ENCODE data around the gene TYK2.
A peak's percentile ranks its signal among the peaks of the same experiment; 100 is the strongest.
"Not testable (repeated sequence)": the region's sequence is repeated elsewhere in the genome, so short reads cannot be mapped to it uniquely, and the experiment has no call there.

The TYK2 gene

DNA sequence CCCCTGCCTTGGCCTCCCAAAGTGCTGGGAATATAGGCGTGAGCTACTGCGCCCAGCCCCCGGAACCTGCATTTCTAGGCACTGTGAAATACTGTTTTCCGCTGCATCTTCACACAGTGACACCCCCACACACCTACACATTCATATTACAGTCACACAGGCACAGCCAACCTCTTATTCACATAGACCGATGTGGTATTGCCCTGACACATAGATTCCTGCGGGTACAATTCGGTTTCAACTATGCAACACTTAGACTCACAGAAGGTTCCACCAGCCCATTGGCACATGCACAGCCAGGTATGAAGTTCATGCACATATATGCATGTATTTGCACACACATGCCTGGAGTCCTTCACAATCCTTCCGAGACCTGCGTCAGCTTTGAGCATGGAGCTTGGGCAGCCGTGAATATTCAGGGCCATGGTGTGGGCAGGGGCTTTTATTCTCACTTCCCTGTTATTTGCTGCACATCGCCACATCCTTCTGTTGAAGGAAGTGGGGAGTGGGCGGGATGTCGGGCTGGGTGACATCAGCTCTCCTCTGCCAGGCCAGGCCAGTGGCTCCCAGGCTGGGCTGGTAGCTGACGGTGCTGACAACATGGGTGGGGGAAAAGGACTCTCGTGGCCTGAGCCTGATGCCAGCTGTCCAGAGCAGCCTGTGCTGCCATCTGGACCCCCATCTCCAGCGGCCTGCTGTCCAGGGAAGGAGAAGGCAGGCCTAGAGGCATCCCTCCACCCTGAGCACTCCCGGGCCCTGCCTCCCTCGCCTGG, 28.3 kb upstream of the TYK2 start:
- DNase-seq (ENCODE audit: low read depth in 2 of 2) = peak in 1 of 2 donors; percentile 64

DNA sequence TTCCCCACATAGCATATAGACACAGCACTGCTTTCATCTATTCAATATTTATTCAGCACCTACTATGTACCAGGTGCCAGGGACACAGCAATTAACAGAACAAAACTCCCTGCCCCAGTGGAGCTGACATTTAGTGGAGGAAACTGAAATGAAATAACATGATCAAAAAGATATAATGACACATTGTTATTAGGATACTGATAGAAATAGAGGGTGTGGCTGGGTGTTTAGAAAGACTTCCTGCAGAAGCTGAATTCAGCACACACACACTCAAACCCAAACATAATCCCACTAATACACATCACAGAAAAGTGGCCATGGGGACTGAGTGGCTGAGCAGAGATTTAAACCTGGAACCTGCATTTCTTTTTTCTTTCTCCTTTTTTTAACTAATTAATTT, 26.7 kb upstream of the TYK2 start:
- no peak for DNase-seq (ENCODE audit: low read depth in 2 of 2)

DNA sequence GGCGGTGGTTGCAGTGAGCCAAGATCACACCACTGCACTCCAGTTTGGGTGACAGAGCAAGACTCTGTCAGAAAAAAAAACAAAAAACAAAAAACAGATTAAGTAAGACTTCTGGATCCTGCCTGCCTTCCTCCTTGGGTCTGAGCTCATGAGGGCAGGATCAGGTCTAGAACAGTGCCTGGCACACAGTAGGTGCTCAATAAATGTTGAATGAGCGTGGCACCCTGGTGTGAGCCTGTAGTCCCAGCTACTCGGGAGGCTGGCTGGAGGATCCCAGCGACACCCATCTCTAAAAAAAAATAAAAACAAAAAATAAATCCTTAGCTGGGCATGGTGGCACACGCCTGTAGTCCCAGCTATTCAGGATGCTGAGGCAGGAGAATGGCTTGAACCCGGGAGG, 25.8 kb upstream of the TYK2 start:
- no peak for DNase-seq (ENCODE audit: low read depth in 2 of 2)

DNA sequence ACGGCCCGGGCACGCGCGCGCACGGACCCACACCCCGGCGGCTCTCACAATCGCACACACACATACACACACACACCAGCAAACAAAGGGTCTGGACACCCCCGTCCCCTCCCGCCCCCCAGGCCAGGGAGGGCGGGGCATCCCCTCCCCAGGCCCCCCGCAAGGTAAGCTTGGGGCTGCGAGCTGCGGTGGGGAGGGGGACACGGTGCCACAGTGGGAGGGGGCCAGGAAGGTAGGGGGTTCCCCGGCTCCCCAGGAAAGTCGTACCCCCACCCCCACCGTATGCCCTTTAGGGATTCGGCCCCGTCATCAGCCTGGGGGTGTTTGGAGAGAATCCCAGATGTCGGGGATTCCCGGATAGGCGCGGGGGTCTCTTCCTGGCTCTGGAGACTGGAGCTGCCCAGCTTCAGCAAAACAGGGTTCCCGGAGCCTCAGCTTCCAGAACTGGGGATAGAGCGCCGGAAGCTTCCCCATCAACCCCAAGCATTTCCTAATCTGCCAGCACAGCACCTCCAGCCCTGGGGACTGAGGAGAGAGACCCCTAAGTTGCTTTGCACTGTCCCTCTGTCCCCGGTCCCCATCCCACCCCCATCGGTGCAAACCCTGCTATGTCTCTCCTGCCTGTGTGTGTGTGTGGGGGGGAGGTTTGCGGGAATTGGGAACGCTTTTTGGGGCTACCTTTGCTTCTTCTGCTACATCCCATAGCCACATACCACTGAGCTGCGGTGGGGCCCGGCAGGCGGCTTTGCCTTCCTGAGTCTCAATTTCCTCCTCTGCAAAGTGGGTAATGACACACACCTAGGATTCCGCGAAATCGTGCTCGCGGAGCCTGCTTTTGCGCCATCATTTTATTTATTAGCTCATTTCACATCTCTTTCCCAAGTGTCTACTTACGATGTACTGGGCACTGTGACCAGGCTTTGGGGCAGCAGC, 24.8 kb upstream of the TYK2 start:
- peak in 1 of 2 donors; percentile 58 for DNase-seq (ENCODE audit: low read depth in 2 of 2)

DNA sequence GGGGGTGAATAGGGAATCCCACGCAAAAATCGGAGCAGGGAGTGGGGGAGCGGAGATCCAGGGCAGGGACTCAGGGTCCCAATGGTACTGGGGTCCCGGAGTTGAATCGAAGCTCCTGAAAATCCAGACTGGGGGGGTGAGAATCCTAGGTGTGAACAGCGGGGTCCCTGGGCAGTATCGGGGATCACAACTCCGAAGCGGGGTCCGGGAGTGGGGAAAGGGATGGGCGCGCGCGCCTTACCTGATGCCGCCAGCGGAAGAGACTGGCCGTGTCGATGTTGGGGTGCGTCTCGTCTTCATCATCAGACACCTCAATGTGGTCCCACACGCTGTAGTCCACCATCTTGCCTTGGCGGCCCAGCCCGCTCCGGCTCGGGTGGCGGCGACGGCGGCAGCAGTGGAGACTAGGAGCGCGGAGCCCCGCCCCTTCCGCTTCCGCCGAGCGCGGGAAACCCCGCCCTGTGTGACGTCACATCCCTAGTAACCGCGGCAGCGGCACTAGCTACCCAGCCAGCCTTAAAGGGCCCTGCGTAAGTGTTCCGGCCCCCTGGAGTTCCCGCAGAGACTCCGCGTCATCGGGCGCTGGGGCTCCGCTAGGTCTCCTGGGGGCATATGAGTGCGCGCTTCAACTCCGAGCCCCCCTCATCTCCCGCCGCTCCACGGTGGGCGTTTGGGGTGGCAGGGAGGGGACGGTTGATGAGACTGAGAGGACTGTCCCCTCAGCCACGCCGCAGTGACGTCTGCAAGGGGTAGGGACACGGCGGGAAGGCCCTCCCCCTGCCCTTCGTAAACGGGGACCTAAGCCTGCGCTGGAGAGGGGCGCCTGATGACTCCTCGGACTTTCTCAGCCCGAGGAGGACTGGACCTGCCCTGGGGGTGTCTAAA, 23.0 kb upstream of the TYK2 start, which contains the start of gene CDC37:
TSS of gene CDC37 (minus strand) at position 406 of the 885 bp plus-strand sequence. CDS start at position 343, 63 bp downstream.
- DNase-seq (ENCODE audit: low read depth in 2 of 2) = peak; percentile 97 to 98

DNA sequence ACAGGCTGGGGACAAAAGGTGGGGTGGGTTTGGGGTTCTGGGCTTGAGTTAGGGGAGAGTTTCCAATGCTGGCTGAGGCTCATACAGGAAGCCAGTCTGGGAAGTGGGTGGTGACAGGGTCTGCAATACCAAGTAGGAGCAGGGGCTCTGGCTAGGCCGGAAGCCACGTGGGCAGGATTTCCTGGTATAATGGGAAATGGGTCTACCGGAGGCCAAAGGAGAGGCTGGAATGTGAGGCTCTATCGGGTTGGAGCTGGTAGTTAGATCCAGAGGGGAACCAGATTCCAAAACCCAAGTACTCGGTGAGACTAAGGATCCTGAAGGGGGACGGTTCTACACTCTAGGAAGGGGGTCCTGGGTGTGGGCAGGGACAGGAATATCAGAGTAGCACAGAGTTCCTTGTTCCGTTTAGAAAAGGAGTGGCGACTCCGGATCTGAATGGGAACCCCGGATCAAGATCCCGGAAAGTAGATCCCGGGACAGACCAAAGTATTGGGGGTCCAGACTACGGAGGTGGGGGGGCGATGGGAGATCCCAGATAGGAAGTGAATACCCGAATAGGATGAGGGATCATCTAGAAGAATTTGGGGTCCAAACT, 22.2 kb upstream of the TYK2 start:
- no peak for DNase-seq (ENCODE audit: low read depth in 2 of 2)

DNA sequence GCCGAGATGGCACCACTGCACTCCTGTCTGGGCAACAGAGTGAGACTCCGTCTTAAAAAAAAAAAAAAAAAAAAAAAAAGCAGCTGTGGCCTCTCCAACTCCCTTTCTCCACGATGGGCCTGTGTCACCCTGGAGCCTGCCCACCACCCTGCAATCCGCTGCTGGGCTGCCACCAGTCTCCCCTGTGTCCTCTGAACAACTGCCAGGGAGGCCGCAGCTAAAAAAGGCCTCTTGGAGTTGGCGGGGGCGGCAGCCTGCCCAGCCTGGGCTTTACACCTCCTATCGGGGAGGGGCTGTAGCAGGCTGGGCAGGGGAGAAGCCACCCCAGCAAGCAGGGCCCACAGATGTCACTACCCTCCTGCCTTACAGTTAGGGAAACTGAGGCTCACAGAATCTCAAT, 19.5 kb upstream of the TYK2 start:
- no peak for DNase-seq (ENCODE audit: low read depth in 2 of 2)

DNA sequence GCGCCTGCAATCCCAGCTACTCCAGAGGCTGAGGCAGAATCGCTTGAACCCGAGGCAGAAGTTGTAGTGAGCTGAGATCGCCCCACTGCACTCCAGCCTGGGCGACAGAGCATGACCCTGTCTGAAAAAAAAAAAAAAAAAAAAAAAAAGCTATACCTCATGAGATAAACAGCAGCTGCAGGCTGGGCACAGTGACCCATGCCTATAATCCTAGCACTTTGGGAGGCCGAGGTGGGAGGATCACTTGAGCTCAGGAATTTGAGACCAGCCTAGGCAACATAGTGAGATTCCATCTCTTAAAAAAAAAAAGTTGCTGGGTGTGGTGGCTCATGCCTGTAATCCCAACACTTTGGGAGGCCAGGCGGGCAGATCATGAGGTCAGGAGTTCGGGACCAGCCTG, 19.0 kb upstream of the TYK2 start:
- not testable (repeated sequence) for DNase-seq (ENCODE audit: low read depth in 2 of 2)

DNA sequence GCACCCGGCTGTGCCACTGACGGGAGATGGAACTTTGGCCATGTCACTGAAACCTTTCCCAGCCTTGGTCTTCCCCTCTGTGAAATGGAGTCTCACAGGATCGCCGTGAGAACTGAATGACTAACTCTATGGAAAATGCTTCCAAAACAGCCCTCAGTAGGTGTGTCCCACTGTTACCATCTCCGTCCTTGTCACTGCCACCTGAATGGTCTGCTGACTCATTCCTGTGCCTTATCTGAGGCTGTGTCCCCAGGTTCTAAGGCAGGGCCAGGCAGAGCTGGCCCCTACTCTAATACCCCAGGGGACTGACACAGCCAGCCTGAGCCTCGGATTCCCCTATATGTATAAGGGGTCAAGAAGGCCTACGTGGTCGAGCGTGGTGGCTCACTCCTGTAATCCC, 18.4 kb upstream of the TYK2 start:
- no peak for DNase-seq (ENCODE audit: low read depth in 2 of 2)

DNA sequence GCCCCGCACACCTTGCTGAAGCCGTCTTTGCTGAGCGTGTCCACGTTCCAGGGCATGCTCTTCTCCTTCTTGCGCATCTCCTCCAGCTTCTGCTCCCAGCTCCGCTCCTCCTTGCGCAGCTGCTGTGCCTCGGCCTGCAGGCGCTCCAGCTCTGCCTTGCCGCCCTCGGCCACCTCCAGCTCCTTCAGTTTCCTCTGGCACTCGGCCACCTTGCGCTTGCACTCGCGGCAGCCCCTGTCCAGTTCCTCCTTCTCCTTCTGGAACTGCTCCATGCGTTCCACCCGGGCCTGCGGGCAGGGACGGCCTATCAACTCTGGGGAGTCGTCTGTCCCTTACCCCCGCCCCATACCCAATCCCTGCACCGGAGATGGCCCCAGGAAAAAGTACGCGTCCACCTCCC, 15.5 kb upstream of the TYK2 start:
- DNase-seq (ENCODE audit: low read depth in 2 of 2) = no peak

DNA sequence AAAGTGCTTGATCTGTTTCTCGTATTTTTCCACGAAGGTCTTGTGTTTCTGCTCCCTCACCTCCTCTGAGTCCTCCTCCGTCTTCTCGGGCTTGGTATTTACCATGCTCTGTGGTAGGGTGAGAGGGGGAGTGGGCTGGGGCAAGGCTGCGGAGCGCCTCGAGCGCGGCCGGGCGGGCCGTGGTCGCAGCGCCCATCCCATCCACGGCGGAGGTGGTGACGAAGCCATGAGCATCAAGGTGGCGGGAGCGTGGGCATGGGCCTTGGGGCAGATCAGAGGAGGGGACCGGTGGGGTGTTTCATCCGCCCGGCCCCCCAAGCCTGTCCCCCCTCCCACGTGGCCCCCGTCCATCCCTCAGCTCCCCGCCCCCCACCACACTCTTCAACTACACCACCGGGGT, 15.1 kb upstream of the TYK2 start:
- DNase-seq (ENCODE audit: low read depth in 2 of 2) = no peak

DNA sequence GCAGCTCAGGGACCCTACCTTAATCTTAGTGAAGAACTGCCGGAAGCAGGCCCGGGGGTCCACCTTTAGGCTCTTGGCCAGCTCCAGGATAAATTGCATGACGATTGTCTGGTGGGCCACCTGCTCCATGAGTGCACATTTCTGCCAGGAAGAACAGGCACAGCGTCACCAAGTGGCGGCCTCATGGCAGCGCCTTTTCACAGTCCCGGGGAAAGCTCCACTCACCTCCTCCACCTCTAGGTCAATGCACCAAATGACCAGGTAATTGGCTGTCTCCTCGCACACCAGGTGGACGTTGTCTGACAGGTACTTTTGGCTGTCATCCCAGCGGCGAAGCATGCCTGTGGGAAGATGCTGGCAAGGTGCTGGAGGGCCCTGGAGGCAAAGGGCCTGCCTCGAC, 14.6 kb upstream of the TYK2 start:
- no peak for DNase-seq (ENCODE audit: low read depth in 2 of 2)

DNA sequence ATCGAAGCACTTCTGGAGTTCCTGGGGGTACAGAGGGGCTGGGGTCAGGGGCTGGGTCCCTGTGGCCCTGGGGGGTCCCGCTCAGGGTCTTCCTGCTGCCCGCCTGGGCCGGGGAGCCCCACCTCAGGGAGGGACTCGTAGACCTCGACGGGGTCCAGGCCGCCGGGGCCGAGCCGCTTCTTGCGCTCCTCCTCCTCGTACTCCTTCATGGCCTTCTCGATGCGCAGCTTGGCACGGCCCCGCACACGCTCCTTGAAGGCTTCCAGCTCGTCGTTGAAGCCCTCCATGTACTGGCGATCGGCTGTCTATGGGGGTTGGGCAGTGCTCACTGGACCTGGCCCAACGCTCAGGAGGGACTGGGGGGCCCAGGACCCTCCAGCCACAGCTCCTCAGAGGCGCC, 12.8 kb upstream of the TYK2 start:
- no peak for DNase-seq (ENCODE audit: low read depth in 2 of 2)

DNA sequence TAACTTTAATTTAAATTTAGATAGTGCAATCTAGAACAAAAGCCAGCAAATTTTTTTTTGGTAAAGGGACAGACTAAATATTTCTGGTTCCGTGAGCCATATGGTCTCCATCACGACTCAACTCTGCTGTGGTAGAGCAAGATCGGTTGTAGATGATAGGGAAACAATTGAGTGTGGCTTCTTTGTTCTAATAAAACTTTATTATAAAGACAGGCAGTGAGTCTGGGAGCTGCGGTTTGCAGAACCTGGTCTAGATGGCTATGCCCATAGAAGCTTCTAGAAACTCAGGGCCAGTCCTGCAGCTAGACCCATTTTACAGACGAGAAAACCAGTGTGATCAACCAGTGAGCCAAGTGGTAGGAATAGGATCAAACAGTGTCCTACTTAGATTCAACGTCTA, 11.7 kb upstream of the TYK2 start:
- DNase-seq (ENCODE audit: low read depth in 2 of 2) = no peak

DNA sequence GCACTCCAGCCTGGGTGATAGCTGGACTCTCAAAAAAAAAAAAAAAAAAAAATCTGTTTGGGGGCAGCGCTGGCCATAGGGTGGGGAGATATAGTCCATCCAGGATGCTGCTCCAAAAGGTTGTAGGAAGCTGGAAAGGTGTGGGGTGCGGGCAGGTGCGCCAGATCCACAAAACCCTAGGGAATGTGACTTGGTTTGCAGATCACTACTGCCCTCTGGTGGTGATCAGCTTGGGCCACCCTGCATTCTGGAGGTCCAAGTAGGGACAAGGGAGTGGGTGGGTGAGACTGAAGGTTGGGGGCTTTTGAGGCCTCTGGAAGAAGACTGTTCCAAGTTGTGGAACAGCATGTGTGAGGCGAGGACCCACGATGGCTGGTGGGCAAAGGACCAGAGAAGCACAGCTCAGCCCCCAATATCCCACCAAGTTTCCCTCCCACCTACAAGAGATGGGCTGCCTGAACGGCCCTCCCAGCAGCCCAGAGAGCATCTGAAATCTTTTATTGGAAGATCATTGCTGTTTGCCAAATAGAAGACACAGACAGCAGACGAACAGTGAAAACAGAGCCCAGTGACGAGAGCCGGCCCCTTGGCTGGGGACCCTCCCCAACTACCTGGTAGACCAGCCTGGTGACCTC, 10.4 kb upstream of the TYK2 start:
- DNase-seq (ENCODE audit: low read depth in 2 of 2) = peak; percentile 53 to 54

DNA sequence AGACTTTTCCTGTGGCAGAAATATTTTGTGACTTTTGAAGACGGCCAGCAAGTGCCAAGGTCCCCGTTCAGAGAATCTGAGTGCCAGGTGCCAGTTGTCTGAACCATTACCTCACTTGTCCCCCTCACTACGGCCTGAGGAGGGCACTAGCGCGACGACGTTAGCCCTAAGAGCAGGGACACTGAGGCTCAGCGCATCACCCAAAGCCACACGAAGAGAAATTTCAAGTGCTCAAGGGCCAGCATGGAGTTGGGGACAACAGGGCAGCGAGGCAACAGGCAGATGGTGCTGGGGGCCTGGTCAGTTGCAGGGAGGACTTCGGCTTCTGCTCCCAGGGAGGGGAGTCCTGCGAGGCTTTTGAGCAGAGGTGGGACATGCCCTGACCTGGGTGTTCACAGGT, 9.5 kb upstream of the TYK2 start:
- DNase-seq (ENCODE audit: low read depth in 2 of 2) = no peak

DNA sequence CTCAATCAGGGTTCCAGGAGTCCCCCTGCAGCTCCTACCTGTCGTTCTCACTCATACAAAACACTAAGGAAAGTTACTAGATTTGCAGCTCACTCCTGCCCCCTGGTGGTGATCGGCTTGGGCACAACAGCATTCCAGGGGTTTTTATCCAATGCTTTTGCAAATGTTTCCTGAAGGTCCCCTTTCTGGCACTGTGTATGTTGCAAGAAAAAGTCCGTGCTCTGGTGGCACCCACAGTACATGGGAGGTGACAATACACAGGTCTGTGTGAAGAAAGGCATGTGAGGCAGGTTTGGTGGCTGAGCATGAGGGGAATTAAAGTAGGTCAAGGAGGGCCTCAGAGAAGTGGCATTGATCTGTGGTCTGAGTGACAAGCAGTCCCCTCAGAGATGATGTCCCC, 8.6 kb upstream of the TYK2 start:
- peak; percentile 68 to 82 for DNase-seq (ENCODE audit: low read depth in 2 of 2)

DNA sequence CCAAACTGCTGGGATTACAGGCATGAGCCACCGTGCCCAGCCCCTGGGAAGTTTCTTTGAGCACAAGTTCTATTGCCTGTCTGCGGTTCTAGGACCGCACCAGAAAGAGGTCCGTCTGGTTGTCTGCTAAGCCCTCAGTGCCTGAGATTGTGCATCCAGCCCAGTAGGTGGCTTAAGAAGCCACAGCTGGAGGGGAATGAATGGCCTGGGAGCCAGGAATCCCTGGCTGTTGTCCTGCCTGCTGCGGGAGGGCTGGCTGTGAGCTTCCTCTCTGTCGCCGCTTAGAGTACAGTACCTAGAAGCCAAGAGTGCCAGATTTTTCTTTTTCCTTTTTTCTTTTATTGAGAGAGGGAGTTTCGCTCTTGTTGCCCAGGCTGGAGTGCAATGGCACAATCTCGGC, 4.2 kb upstream of the TYK2 start:
- DNase-seq (ENCODE audit: low read depth in 2 of 2) = no peak

DNA sequence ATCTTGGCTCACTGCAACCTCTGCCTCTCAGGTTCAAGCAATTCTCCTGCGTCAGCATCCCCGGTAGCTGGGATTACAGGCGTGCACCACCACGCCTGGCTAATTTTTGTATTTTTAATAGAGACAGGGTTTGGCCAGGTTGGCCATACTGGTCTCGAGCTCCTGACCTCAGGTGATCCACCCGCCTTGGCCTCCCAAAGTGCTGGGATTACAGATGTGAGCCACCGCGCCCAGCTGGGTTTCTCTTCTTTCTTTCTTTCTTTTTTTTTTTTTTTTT, 2.8 kb upstream of the TYK2 start:
- DNase-seq (ENCODE audit: low read depth in 2 of 2) = not testable (repeated sequence)

DNA sequence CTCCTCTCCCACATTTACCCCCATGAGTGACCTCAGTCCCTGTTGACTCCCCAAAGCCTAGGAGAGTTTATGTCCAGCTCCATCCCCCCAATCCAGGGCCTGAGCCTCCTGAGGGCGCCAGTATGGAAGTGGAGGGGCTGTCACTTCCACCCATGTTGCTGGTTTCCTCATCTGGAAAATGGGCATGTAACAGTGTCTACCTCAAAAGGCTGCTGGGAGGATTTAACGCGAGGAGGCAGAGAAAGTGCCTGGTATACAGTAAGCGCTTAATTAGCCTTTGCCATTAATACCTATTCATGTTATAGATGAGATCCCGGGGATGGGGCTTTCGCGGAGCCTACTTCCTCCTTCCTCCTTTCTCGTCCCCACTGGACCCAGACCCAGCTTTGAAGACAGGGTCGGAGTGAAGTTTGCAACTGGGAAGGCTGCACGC, 476 bp downstream of the TYK2 start:
- no peak for DNase-seq (ENCODE audit: low read depth in 2 of 2)

DNA sequence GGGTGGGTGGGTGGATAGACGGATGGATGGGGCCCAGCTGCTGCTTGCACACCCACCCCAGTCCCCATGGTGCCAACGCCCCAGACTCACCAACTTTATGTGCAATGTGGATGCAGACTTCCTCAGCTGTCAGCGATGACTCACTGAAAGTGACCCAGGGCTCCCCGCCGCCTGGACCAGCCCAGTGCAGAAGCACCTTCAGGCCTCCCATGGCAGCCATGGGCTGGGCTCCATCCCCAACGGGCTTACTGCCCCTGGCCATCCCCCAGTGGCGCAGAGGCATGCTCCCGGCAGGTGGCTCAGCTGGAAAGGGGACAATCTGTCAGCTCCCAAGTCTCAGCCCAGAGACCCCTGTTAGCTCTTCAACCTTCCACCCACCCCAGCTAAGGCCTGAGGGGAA, 2.2 kb downstream of the TYK2 start:
- no peak for DNase-seq (ENCODE audit: low read depth in 2 of 2)
